Activated CD8-positive, alpha-beta memory T cell treated with anti-CD3 and anti-CD28 coated beads for 24 hours (primary cell): ENCODE data around the gene EMC6.

Experiments used
- DNase-seq: peaks from one replicate; pipeline ENCODE4 v3.0.0-alpha.2; 2020

EMC6 gene

DNA sequence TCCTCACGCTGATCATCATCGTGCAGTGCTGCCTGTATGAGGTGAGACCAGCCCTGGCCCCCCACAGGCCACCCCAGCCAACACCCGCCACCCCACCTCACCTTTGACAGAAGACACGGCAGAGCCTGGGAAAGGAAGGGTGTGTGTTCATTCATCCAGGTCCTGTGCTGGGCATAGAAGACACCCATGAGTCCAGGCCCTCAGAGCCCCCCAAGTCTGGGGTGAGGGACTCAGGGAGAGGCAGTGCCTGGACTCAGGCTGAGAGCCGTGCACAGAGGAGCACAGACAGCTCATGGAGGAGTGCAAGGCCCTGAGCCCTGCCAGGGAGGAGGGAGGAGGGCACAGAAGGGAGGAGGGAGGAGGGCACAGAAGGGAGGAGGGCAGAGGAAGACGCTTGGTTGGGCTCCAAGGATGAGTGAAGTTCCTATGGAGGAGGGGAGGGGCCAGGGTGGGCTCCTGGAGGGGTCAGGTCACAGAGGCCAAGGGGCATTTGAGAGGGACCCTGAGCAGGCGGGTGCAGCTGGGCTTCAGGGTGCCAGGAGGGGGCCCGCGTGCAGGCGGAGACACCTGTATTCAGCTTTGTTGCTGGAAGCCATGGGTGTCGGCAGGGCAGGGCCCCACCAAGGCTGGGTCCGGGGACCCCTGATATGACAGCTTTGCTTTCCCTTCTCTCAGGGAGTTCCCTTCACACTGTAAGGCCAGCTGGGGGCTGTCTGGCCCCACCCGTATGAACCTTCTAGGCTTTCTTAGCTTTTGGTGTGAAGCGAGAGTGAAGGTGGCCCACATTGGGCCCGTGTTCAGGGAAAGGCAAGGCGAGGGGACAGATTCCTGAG is 11.6 kb upstream of the EMC6 start:
- DNase-seq, result no peak

DNA sequence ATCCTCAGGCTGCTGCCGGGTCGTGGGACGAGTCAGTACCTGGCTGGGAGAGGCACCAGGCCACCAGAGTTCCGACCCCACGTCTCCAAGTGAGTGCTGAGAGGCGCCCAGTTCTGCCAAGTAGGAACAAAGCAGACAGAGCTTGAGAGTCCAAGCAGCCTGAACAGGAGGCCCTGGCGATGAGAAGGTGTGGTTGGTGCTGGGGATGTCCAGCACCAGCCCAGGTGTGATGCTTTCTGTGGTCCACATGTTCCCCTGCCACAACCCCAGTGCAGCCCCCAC is 11.1 kb upstream of the EMC6 start:
- no peak for DNase-seq

GRCh38 chr17:3657874-3658783 is 10.5 kb upstream of the EMC6 start:
- DNase-seq, result no peak

- DNase-seq, result no peak
Observed at GRCh38 chr17:3658784-3659449, 9.7 kb upstream of the EMC6 start.

- DNase-seq, result no peak
Observed at GRCh38 chr17:3659541-3660111, 9.0 kb upstream of the EMC6 start.

- no peak for DNase-seq
Observed at GRCh38 chr17:3660311-3660891, 8.2 kb upstream of the EMC6 start.

DNA sequence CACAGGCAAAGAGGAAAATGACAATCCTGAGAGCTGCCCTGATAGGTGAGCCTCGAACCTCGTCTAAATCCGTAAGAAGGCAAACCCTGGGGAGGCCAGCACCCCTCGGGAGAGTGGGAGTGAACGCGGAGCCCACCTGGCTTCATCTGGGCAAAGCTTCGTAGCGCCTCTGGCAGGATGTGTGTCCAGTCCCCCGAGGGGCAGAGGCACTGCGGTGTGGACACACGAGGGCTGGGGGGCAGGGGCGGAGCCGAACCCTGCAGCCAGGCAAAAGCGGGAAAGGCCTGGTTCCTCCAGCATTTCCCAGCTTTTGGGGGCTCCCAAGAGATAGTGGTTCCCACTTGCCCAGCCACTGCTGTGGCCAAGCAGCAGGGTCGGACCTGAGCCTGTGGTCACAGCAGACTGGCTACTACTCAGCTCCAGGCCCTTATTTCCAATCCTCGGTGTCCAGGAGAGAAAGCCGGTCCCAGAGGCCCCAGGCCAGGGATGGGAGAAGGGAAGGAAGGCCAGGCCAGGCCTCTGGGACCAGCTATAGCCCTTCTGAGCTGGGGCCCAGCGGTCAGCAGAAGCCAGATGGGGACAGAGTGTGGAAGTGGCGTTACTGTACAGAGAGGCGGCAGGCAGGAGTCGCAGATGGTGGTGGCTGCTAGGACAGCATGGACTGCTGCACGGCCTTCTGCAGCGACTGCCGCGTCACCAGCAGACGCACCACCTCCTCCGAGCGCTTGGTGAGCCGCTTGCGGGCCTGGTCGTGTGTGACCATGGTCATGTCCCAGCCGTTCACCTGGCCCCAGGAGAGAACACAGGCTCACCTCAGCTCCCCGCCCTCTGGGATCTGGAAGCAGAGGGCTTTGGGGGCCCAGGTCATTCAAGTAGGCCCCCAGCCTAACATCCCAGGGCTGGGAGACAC is 5.3 kb upstream of the EMC6 start:
- no peak for DNase-seq

- DNase-seq, result no peak
Observed at GRCh38 chr17:3665834-3666233, 2.8 kb upstream of the EMC6 start.

- no peak for DNase-seq
Observed at GRCh38 chr17:3666516-3666915, 2.1 kb upstream of the EMC6 start.

DNA sequence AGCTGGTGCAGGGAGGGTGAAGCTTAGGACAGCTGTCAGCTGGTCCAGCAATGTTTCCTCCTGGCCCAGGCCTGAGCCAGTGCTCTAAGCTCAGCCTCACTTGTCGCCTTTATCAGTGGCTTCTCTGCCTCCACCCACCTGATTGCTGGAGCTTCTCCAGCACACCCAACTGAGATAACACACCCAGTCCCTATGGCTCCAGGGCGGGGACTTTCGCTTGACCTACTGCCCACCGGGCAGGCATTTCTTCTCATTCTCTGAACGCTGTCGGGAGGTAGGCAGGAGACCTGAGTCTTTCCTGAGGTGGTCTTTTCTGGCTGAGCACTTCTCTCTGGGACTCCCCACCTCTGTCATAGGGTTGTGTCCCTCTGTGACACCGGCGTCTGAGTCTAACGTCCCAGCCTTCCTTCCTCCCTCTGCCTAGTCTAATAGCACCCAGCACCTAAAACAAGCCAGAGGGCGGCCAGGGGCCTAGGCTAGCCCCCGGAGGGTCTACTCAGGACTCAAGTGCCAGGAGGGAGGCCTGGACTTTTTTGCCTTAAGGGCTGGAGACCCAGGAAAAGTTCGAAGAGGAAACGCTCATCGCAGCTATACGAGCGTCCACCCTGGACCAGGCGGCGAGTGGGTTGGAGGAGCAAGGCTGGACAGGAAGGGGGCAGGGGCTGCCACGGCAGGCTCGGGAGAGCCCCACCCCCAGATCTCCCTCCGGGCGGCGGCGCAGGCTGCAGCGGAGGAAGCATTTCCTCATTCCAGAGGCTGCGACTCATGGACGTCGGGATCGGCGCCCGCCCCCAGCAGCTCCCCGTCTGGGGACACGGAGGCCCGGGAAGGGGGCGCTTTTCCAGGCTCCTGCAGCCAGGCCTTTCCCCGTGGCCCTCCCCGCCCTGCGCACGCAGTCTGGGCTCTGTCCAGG is 990 bp upstream of the EMC6 start:
- no peak for DNase-seq

DNA sequence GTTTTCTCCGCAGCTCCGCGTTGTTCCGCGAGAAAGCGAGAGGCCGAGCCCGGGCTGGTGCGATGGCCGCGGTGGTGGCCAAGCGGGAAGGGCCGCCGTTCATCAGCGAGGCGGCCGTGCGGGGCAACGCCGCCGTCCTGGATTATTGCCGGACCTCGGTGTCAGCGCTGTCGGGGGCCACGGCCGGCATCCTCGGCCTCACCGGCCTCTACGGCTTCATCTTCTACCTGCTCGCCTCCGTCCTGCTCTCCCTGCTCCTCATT is 404 bp downstream of the EMC6 start:
- DNase-seq, result no peak

DNA sequence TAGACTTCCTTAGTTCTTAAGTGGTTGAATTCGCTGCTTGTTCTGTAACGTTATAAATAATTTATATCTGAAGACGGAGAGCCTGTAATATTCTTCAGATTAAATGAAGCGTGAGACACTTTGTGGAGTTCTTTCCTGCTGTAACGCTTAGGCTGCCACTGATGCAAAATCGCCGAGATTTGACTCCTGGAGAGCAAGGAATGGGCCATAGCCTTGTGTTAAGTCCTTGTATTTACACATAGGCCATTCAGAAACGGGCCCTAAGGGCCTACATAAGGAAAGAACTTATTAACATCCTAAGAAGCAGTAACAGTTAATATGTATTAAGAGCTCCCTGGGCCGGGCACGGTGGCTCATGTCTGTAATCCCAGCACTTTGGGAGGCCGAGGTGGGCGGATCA is 936 bp downstream of the EMC6 start:
- DNase-seq, result no peak

DNA sequence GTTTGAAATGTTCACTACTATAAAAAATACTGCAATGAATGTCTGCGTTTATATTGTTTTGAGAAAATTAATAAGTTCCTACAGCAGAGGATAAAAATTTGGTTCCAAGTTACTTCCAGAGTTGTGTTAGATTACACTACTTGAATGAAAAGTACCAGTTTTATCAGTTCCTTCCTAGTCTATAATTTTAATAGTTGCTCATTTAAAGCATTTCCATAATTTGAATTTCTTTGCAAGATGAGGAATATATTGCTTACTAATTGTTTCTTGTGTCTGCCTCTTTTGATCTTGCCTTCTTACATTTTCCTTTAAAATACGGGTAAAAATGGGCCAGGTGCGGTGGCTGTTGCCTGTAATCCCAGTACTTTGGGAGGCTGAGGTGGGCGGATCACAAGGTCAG is 4.0 kb downstream of the EMC6 start:
- no peak for DNase-seq

GRCh38 chr17:3675886-3676285 is 7.3 kb downstream of the EMC6 start:
- DNase-seq, result no peak

- no peak for DNase-seq
Observed at GRCh38 chr17:3678095-3678820, 9.6 kb downstream of the EMC6 start.

DNA sequence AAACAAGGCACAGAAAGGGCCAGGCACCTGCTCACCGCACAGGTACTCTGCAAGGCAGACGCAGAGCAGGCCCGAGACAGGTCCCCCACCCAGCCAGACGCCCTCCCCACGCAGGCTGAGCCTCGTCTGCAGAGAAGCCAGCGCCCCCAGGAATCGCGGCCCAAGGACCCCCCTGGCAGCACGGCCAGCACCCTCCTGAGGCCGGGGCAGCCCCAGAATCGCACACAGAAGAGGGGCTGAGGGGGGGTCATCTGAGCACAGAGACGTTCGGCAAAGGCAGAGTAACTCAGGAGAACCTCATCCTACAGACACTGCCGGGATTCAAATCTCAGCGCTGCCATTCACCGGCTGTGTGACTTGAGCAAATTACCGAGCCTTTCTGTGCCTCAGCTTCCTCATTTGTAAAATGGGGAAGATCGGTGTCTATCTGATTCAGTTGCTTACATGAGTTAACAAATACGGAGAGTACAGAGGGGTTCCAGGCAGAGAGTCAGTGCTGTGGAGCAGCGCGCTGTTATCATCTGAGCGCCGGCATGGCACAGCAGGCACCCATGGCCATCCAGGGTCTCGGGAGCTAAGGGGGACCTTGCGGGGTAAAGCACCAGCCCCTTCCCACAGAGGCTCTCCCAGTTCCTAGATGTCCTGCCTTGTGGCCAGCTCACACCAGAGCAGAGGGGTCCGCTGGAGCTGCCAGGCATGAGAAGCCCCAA is 10.4 kb downstream of the EMC6 start:
- no peak for DNase-seq

GRCh38 chr17:3679531-3680126 is 11.0 kb downstream of the EMC6 start:
- DNase-seq, result no peak

DNA sequence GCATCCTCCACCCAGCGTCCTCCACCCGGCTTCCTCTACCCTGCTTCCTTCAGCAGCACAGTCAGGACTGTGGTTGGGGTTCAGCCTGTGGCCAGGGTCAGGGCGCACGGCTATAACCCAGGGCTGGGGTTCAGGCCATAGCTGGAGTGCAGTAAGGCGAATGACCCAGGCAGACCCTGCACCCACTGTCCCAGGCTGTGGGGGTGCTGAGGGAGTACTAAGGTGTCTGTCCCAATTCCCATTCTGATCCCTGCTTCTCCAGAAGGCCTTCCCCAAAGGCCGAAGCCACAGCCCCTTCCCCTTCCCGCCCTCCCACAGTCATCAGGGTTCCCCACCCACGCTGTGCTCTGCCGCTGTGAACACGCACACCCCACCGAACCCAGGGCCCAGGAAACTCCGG is 12.4 kb downstream of the EMC6 start:
- no peak for DNase-seq

- no peak for DNase-seq
Observed at GRCh38 chr17:3681565-3681964, 13.0 kb downstream of the EMC6 start.
